GM21515 (cell line): Measurements from ENCODE around the gene PLXNA4.

ENCODE experiments used
- ATAC-seq: cut with Tn5 transposase; IDR thresholded peaks from one replicate; pipeline ENCODE4 v1.9.1; 2021; ENCODE audit not compliant: unreplicated experiment

The PLXNA4 gene

DNA sequence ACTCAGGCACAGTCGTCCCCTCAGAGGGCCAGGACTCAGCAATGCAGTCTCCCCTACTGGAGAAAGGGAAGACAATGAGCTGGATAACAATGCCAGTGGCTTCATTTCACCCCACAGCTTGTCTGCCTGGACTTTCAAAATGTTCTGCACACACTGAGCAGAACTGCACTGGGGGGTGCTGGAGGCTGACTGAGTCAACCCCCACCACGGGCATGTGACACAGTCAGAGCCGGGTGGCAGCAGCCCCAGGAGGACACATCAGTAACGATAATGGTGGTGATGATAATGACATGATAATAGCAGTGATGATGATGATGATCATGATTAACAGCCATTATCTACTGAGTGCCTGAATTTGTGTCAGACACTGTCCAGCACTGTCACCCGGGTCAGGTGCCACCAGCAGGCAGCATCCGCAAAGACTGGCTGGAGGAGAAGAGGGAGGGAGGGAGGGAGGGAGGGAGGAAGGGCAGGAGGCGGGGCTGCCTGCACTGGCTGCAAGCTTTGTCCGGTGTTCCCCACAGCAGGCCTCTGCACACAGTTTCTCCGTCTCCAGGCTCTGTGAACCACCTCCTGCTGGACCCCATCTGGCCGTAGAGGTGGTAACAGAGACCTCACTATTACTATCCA lies 67.4 kb downstream of the PLXNA4 start:
- no peak for ATAC-seq

DNA sequence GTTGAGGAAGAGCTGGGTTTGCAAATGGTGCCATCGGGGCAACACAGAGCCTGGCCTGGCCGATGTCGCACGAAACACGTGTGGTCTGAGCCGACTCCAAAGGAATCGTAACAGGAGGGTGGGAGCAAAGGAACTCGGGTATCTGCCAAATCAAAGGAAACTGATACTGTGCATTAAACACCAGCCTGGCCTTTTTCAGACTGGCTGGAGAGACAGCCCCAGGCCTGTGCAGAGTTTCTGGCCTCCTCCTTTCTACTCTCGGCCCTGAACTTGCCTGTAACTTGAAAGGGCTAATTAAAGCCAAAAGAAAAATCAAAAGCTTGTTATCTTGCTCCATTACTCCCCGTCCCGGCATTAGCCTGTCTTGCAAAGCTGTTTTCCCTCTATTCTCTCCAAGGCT lies 71.4 kb downstream of the PLXNA4 start:
- no peak for ATAC-seq

DNA sequence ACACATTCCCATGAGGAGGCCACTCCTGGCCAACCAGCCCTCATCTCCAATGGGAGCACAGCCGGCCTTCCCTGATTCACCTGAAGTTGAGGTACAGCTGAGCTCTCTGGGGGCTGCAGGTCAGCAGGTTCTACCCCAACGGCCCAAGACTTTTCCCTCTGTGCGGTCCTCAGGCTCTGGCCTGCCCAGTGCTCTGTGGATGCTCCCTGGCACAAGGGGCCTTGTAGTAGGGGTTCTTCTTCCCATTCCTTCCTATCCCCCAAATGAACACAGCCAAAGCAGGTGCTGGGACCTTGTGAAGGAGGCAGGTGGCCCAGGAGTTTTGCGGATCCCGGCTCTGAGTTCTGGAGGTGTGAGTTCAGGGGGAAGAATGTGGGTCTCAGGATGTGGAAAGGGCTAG lies 72.2 kb downstream of the PLXNA4 start:
- ATAC-seq = no peak

DNA sequence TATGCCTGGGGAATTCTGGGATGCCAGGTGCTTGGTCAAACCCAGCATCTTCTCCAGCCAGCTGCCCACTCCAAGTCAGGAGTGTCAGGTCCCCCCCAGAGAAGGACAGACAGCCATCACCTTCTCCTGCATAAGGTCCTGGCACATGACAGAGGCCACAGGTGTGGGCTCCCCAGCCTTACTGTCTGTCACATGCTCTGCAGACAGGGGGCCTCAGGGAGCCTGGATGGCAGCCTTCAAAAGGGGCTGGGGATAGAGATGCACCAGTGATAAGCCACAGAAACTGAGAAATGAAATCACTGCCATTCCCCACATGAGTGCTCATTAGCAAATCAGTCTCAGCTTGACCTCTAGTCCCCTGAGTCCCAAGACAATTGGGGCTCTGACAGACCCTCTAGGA lies 72.9 kb downstream of the PLXNA4 start:
- ATAC-seq = no peak

DNA sequence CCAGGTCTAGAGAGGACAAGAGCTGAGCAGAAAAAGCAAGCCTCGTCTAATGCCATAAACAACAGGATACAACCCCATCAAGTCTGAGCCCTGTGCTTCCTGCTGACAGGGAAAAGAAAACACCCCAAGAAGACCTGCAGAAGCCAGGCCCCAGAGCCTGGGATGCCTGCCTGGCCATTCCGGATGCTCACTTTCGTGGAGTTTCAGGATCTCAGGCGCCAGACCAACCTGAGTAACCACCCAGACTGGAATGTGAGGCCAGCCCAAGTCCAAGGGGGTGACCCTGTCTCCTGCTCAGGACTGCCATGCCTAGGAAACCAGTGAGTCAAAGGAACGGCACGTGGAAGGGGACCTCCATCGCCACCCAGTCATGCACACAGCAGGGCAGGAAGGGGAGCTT lies 74.3 kb downstream of the PLXNA4 start:
- no peak for ATAC-seq

DNA sequence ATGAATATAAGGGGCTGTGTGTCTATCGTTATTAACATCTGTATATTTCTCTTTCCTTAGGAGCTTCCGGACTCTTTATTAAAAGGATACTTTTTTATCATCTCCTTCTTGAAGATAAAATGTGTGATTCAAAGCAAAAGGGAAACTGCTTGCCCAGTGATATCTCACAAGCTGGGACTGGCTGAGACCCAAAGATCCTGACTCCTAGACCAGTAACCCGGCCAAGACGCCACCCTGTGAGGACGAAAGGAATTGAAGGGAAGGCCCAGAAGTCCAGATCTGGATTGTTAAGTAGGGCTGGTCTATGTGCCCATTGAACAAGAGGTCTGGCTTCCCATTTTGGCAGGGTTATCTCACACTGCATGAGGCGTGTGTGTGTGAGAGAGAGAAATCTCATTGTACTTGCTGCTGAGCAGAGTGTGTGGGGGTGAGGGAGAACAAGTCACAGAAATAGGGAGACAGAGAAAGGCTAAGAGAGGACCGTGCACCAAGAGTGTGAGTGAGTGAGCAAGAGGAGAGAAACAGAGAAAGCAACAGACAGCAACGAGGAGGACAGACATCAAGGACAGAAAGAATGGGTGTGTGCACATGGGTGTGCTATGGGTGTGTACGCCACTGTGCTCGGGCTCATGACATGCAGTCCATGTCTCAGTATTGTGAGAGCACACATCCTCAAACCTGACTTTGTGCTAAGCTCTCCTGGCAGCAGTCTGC lies 75.4 kb downstream of the PLXNA4 start:
- ATAC-seq = no peak

DNA sequence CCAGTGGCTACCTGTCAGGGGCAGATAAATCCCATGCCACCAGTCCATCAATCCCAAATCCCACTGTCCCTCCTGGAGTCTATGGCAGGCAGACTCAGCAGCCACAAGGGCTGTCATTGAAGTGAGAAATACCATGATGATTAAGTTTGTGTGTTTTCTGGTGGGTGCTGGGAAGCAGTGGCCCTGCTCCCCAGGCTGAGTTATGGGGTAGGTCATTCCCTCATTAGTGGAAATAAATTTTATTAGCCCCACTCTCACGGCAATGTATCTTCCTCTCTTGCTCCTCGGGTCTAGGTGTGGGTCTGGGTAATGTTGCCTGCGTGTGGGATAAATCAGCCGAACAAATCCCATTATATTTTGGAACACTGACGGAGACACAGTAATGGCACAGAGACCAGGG lies 76.8 kb downstream of the PLXNA4 start:
- ATAC-seq = no peak

DNA sequence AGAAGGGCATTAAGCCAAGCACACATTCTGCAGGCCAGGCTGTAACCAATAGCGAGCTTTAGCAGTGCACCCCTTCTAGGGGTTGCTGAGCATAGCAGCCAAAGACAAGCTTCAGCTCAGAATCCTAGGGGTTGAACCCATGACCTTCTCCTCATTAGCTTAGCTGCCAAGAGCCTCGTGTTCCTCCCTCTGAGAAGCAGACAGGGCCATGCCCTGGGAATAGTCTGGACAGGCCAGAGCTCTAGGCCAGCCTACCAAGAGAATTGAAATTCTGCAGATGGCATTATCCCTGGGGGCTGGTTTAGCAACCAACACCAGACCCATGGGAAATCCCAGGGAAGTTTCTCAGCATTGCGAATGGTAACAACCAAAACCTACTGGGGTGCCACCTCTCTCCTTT lies 77.2 kb downstream of the PLXNA4 start:
- no peak for ATAC-seq

DNA sequence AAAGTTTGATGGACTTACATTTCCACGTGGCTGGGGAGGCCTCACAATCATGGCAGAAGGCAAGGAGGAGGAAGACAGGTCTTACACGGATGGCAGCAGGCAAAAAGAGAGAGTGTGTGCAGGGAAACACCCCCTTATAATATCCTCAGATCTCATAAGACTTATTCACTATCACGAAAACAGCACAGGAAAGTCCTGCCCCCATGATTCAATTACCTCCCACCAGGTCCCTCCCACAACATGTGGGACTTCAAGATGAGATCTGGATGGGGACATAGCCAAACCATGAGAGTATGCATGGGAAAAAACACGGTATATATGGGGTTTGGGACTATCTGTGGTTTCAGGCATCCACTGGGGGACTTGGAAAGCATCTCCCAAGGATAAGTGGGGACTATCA lies 78.0 kb downstream of the PLXNA4 start:
- ATAC-seq = no peak

DNA sequence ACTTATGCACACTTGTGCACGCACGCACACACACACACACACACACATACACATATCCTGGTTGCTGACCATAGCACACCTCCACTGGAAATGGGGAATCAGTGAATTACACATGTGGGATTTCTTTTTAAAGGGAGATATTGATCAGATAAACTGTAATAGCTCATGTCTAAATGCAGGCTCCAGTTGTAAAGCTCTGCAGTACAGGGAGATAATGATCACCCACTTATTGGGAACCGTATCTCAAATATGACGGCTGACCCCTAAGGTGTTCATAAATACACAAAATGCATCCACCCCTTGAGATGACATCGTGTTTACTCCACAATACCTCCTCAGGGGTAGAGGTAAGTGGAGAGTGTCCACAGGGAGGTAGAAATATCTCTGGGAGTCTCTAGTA lies 79.2 kb downstream of the PLXNA4 start:
- no peak for ATAC-seq

DNA sequence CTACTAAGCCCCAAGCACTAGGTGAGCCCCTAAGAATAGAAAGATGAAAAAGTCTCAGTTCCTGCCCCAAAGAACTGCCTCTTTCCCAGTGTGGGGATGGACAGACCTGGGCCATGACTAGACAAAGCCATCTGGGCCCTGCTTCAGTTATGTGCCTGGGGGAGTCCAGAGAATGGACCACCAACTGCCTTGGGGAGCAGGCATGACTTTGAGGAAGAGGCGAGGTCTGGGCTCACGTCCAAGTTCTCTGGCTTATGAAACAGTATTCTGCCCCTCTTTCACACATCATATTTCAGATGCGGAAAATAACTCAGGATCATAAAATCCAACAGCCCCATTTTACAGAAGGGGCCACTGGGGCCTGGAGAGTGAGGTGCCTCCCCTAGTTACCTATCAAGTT lies 80.3 kb downstream of the PLXNA4 start:
- ATAC-seq = no peak

DNA sequence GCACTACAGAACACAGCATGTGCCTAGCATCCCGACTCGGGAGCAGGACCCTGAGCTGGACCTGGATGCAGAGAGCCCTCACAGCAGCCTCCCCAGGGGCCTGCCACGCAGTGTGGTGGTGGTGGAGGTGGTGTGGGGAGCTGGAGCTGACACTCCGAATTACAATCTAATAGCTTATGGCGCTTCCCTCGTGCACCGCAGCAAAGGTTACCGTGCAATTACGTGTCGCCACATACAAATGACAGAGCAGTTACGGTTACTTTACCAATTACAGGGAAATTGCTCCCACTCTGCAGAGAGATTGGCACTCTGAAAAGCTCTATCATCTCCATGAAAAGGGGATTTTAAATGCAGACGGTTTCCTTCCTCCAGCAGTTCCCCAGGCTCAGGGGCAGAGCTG lies 81.8 kb downstream of the PLXNA4 start:
- ATAC-seq = no peak

DNA sequence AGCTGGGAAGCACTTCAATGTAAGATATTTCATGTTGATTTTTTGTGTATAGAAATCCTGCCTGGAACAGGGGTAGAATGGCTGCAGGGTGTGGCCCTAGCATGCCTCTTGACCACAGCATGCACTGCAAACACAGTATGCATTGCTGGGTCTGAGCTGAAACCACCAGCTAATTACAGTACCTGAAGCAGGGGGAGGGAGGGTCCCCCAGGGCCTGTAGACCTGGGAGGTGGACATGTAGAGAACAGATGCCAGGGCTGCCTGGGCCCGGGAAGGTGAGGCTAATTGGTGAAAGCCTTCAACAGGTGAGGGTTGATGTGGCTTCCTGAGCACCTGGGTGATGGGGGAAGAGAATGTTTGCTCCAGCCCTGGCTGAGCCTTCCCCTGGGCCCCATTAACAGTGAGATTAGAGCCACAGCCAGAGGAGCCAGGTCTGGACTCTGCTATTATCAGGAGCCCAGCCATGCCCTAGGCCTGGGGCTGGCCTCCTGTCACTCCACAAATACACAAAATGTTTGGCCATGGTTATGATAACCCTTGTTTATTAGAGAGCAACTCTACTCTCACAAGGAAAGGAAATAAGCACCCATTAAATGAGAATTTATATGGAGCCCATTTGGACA lies 83.3 kb downstream of the PLXNA4 start:
- no peak for ATAC-seq

DNA sequence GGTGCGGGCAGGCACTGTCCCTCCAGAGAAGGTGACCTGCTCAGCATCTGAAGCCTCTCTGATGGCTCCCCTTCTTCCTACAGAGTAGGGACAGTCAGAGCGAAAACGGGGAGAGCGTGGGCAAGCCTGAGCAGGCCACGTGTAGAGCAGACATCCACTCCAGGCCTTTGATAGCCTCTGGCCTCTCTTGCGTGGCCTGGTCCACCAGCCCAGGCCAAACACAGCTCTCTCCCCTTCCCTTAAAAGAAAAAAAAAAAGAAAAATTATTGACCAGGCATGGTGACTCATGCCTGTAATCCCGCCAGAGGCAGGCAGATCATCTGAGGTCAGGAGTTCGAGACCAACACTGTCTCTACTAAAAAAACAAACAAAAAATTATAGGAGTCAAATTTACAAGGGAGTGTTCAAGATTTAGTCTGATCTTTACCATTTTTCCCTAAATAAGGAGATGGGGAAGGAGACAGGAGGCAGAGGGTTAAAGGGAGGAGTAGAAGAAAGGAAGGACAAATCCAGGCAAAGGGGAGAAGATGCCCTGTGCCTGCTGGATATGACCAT lies 84.8 kb downstream of the PLXNA4 start:
- no peak for ATAC-seq

DNA sequence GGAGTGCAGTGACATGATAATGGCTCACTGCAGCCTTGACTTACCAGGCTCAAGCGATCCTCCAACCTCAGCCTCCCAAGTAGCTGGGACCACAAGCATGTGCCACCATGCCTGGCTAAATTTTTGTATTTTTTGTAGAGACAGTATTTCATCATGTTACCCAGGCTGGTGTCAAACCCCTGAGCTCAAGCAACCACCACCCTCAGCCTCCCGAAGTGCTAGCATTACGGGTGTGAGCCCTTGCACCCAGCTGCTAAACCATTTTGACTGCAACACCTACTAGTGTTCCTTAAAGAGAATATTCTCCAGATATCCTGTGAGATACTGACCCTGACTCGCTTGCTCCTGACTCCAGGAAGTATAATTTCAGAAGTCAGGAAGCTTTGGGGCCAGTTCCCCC lies 85.8 kb downstream of the PLXNA4 start:
- no peak for ATAC-seq

DNA sequence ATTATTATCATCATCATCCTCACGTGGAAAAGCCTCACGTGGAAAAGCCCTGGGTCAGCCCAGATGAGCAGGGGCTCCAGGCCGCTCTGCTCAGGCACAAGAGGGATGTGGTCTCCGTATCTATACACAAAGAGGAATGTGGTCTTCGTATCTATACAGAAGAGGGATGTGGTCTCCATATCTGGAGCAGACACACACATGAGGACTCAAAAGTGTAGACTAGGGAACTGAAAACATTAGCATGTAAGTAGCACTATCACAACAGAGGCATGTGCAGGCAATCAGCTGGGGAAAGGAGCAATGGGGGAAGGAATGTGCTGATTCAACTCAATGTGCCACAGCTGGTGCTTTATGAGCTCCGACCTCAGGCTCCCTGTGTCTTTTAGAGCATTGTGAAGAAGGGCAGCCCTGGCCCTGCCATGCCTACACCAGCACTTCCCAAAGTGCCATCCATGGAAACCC lies 86.5 kb downstream of the PLXNA4 start:
- ATAC-seq = no peak

DNA sequence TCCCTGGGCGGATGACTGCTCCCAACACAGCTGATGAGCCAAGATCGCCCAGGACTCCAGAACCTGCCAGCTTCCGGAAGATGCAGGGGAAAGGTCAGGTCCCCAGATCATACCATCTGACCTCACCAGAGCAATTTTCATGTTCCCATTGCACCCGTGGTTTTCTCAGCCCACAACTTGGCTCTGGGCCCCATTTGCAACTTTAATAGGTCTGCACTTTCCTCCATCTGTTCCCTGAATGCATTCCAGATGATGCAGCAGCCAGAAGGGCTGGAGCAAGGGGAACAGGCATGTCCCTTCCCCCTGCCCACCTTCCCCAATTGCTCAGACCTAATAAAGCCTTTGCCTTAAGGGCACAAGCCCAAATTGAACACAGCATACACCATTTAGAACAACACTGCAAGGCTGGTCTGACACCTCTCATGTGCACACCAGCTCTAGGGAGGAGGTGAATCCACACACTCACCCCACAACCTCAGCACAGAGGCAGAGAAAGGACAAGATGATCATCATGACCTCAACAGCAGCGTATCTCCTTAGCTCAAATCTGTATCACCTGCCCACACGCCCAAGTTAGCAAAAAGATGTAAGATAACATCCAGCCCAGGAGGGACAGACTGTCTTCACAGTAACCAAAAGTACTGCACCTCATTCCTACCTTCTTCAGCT lies 87.5 kb downstream of the PLXNA4 start:
- ATAC-seq = no peak

DNA sequence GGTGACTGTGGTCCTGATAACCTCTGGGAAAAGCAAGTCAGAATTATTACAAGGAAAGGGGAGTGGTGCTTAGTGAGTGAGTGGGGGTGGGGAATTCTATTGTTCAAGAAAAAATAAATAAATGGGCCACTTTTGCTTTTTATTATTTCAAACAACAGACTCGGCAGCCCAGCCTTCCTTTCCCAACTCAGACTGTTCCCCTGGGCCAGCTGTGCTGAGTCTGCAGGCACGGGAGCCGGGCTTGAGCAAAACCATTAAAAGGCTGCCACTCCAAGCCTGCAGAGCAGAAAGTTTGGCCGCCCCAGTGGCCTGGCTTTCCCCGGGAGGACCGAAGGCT lies 90.0 kb downstream of the PLXNA4 start:
- no peak for ATAC-seq

DNA sequence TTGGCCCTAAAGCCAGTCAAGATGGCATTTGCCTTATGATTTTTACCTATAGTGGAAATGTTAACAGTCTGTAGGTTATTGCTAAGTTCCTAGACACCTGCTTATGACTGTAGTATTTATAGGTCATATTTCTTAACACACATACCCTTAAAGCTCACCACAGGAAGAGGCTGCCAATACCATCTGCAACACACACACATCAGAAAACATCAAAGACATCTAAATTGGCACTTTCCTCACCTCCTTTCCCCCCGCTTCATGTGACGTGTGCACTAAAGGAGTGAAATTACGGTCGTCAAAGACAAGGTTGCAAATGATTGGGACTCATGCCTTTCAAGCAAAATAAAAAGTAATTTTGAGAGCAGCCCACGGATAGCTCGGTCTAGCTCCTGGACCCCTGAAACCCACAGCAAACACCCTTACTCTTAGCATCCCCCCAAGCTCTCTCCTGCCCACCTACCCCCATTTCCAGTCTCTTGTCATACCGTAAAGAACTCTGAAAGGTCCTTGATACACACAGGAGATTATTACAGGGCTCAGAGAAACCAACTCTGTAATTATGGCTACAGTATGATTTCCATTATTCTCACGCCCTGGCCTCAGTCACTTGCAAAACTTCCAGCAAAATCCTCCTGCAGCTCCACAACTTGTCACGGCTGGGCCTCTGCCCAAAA lies 90.5 kb downstream of the PLXNA4 start:
- no peak for ATAC-seq

DNA sequence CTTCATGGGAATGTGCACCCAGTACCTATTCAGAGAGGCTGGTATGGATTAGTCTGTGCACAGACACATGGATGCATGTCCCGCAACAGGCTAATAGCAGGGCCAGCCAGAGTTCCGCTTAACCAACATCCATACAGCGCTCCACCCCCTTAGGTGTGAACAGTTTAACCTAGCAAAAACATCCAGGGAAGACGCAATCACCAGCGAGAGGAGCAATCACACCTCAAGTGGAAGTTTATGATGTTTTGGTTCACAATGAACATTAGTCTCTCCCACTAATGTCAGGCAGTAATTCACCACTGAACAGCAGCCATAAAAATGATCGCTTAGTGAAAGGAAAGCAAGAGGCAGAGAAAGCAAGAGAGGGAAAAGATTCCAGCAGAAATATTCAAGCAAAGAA lies 91.1 kb downstream of the PLXNA4 start:
- no peak for ATAC-seq

DNA sequence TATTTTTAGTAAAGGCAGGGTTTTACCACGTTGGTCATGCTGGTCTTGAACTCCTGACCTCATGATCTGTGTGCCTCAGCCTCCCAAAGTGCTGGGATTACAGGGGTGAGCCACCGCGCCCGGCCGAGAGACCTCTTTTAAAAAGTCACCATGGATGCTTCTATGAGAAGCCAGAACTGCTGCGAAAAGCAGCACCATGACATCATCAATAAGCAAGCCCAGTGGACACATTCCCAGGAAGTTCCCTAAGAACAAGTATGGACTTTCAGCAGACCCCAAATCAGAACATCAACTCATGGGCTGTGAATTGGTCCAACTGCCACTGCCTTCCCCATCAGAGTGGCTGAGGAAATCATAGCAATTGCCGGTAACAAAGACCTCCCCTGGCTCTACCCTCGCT lies 93.4 kb downstream of the PLXNA4 start:
- ATAC-seq = no peak
